ENCODE data around the gene SPON1.

- no peak for TF ChIP-seq POLR2A (IDR thresholded peaks at IDR 0.05)
- TF ChIP-seq, protein P1, sequence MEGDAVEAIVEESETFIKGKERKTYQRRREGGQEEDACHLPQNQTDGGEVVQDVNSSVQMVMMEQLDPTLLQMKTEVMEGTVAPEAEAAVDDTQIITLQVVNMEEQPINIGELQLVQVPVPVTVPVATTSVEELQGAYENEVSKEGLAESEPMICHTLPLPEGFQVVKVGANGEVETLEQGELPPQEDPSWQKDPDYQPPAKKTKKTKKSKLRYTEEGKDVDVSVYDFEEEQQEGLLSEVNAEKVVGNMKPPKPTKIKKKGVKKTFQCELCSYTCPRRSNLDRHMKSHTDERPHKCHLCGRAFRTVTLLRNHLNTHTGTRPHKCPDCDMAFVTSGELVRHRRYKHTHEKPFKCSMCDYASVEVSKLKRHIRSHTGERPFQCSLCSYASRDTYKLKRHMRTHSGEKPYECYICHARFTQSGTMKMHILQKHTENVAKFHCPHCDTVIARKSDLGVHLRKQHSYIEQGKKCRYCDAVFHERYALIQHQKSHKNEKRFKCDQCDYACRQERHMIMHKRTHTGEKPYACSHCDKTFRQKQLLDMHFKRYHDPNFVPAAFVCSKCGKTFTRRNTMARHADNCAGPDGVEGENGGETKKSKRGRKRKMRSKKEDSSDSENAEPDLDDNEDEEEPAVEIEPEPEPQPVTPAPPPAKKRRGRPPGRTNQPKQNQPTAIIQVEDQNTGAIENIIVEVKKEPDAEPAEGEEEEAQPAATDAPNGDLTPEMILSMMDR (IDR thresholded peaks at IDR 0.05) = no peak
Measured at GRCh38 chr11:14314127-14314526, 351.6 kb downstream of the SPON1 start.

Data from ovary (tissue), 3 donors.